Brain microvascular endothelial cell (primary cell): Measurements from ENCODE around the gene NCL.

Source experiments
- DNase-seq: peaks from one replicate; pipeline ENCODE4 v3.0.0-alpha.2; 2020
- H3K27ac ChIP-seq: fragments of 250-450 bp; sonication (Bioruptor Pico); 2 replicates; pipeline ENCODE4 v1.5.1; 2020; ENCODE audit warnings: mild to moderate bottlenecking, moderate library complexity
- H3K27me3 ChIP-seq: fragments of 250-450 bp; sonication (Bioruptor Pico); replicated peaks from 2 replicates; pipeline ENCODE4 v1.5.1; 2020; ENCODE audit warnings: mild to moderate bottlenecking
- H3K36me3 ChIP-seq: fragments of 250-450 bp; sonication (Bioruptor Pico); replicated peaks from 2 replicates; pipeline ENCODE4 v1.5.1; 2020; ENCODE audit warnings: mild to moderate bottlenecking
- H3K4me3 ChIP-seq: 2 replicates; pipeline ENCODE4 v1.5.1; 2011; ENCODE audit warnings: low read depth, mild to moderate bottlenecking, control low read depth, low read length, moderate library complexity
- in situ Hi-C: cut with HindIII; loops from 2 replicates; pipeline ENCODE4 v1.10.0; 2017; ENCODE audit warnings: low sequenced_read_pairs, low pct_ligation_motif_present
- TF ChIP-seq, protein P1 (sequence below): IDR thresholded peaks from 2 replicates; pipeline ENCODE4 v1.5.1; 2011; ENCODE audit warnings: low read depth, mild to moderate bottlenecking, moderate library complexity, low read length, control low read depth, inconsistent platforms; ENCODE audit errors: missing control alignments

The NCL gene

DNA sequence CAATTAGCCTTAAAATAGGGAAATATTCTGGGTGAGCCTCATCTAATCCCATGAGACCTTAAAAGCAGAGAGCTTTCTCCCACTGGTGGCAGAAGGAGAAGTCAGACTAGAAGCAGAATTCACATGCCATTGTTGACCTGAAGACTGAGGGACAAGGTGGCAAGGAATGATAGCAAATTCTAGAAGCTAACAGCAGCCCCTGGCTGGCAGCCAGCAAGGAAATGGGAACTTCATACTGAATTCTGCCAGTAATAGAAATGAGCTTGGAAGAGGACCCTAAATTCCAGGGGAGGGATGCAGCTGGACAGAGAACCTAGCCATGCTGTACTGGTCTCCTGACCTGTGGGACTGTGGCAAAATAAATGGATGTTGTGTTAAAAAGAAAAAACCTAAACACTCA lies 49.3 kb downstream of the NCL start:
- Histone ChIP-seq H3K36me3 (no peaks in the 10 kb centered on the region), H3K27ac (no peak overlapping the region), H3K27me3 (no peaks in the 10 kb centered on the region), H3K4me3 (no peak overlapping the region)
- DNase-seq: no peak
- in situ Hi-C loops: loop anchor here (25.0 kb wide), 1 partner anchor 103 kb away; no protein-coding TSS in a partner anchor
- TF ChIP-seq, protein P1, sequence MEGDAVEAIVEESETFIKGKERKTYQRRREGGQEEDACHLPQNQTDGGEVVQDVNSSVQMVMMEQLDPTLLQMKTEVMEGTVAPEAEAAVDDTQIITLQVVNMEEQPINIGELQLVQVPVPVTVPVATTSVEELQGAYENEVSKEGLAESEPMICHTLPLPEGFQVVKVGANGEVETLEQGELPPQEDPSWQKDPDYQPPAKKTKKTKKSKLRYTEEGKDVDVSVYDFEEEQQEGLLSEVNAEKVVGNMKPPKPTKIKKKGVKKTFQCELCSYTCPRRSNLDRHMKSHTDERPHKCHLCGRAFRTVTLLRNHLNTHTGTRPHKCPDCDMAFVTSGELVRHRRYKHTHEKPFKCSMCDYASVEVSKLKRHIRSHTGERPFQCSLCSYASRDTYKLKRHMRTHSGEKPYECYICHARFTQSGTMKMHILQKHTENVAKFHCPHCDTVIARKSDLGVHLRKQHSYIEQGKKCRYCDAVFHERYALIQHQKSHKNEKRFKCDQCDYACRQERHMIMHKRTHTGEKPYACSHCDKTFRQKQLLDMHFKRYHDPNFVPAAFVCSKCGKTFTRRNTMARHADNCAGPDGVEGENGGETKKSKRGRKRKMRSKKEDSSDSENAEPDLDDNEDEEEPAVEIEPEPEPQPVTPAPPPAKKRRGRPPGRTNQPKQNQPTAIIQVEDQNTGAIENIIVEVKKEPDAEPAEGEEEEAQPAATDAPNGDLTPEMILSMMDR: no peak

DNA sequence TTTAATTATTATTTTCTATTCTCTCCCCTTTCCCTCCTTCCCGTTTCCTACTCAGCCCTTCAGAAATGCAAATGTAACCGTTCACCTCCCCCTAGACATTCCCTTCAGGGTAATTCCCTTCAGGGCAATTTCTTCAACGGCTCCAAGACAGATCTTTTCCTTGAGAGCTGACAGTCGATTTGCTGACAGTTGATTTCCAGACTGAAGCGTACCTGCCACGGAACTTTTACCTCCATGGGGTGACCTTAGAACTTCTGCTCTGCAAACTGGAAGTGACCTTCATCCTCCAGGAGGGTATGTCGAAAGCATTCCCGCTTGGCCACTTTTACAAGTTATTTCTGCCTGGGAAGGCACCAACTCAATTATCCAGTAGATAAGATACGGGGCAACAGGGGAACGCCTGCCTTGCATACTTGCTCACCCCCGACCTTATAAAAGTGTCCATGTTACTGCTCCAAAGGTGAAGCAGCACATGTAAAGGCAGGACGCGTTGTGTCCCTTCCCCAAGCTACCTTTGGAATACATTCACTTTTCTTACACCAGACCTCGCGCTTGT lies 50.3 kb downstream of the NCL start:
- no peaks in the 10 kb centered on the region for H3K27me3 ChIP-seq
- TF ChIP-seq, protein P1: no peak
- in situ Hi-C loops: loop anchor here (25.0 kb wide), 1 partner anchor 102 kb away; no protein-coding TSS in a partner anchor

DNA sequence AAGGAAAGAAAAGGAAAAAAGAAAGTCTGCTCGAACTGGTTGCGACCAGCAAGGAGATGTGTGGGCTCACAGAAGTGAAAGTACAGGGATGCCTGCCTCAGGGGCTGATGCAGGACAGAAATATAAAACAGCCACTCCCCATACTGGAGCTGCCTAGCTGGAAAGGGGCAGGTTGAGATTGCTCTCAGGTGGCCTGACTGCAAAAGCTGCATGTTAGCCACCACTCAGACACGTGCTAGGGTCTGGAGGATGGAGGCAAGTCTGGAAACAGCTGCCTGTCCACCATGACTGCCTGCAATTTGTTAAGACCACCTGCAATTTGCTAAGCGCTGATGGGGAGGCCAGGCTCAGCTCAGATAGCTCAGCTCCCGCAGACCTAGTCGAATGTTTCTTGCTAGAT lies 50.8 kb downstream of the NCL start:
- H3K36me3 ChIP-seq: no peaks in the 10 kb centered on the region
- no peak for DNase-seq
- in situ Hi-C loops: loop anchor here (25.0 kb wide), 1 partner anchor 101 kb away; no protein-coding TSS in a partner anchor
- TF ChIP-seq, protein P1: no peak
- H3K27me3 ChIP-seq: no peaks in the 10 kb centered on the region
- no peak overlapping the region for H3K27ac ChIP-seq
- no peak overlapping the region for H3K4me3 ChIP-seq

More for the DNA sequence above, 50.3 kb downstream of the NCL start:
- Histone ChIP-seq H3K4me3 (no peak overlapping the region), H3K36me3 (no peaks in the 10 kb centered on the region), H3K27ac (no peak overlapping the region)
- no peak for DNase-seq

DNA sequence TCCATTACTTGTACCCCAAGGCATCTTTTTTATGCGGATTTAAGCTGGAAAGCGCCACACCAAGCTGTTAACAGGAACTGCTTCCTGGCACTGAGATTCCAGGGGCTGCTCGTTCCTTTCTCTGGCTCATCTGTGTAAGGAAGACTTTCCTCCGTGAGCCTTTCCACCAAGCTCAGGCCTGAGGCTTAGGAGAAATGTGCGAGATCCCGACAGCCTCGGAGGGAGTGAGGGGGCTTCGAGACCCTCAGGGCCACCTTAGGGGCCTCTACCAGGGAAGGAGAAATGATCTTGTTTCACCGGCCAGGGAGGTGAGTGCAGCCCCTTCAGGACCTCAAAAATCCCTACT lies 51.7 kb downstream of the NCL start:
- Histone ChIP-seq H3K4me3 (peak overlapping the region; percentile 61), H3K27ac (no peak overlapping the region), H3K27me3 (no peaks in the 10 kb centered on the region), H3K36me3 (no peaks in the 10 kb centered on the region)
- TF ChIP-seq, protein P1: no peak
- in situ Hi-C loops: loop anchor here (25.0 kb wide), 1 partner anchor 100 kb away; no protein-coding TSS in a partner anchor
- DNase-seq: no peak

DNA sequence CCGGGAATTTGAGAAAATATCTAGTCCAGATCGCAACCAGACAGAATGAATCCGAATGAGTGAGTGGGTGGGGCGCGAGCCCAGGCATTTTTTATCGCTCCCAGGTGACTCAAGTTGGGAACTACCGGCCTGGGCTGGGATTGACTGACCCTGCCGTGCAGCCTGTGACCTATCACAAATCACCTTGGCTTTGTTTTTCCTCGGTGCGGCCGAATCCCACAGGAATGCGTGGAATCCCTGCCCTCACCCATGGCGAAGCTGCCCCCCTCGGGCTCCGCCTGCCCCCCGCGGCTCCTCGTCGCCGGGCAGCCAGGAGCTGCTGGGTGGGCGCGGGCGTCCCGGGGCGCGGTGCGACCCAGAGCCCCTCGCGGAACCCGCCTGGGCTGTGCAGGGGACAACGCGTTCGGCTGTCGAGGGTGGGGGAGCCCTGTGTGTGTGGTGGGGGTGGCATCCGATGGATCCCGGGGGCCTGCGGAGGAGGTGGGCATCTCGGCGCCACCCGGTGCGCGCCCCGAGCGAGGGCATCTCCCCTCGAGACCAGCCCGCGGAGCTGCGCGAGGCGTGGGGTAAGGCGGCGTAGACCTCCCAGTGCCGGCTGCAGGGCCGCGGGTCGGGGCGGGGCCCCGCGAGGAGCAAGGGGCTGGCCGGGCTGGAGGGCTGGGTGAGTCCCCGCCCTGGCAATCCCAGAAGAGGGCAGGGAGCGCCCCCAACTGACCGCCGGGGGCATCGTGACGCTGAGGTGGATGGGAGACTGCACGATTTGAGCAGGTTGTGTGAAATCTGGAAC lies 52.3 kb downstream of the NCL start:
- TF ChIP-seq, protein P1: peak; percentile 90
- DNase-seq: peak; percentile 73
- no peaks in the 10 kb centered on the region for H3K36me3 ChIP-seq
- peak overlapping the region; percentile 61 for H3K4me3 ChIP-seq
- no peaks in the 10 kb centered on the region for H3K27me3 ChIP-seq
- peak overlapping the region; percentile 20 for H3K27ac ChIP-seq
- in situ Hi-C loops: loop anchor here (25.0 kb wide), 1 partner anchor 100 kb away; no protein-coding TSS in a partner anchor
